ENCODE measurements around the gene SRA1. TPM values are rescaled to one million over a fixed set of nuclear protein-coding genes. Genes with fewer than 3 reads are reported as not detected.

SRA1 gene
- total RNA-seq, 2 experiments from 2014 or later, result 18.8 to 24.5 TPM

DNA sequence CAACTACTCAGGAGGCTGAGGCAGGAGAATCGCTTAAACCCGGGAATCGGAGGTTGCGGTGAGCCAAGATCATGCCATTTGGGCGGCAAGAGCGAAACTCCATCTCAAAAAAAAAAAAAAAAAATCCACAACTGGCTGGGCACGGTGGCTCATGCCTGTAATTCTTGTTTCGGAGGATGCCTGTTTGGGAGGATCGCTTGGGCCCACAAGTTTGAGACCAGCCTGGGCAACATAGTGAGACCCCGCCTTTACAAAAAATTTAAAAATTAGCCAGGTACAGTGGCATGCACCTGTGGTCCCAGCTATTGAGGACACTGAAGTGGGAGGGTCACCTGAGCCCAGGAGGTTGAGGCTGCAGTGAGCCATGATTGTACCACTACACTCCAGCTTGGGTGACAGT is 11.7 kb downstream of the SRA1 start:
- Histone ChIP-seq H3K4me1 (ENCODE audit: insufficient read depth, low read length, poor library complexity, severe bottlenecking) (peaks cover 14% of the 10 kb centered on the region), H4K20me1 (ENCODE audit: insufficient read depth, low read length) (no peaks in the 10 kb centered on the region), H3K4me3 (ENCODE audit: low read depth, low read length, poor library complexity, severe bottlenecking) (no peak overlapping the region), H3K4me2 (ENCODE audit: low read length) (no peak overlapping the region), H3K9me3 (ENCODE audit: low read length) (no peaks in the 10 kb centered on the region), H2AFZ (ENCODE audit: low read length) (no peak overlapping the region), H3K27ac (ENCODE audit: low read depth, low read length, poor library complexity, severe bottlenecking) (no peak overlapping the region), H3K79me2 (ENCODE audit: insufficient read depth, low read depth, low read length) (no peaks in the 10 kb centered on the region), H3K36me3 (ENCODE audit: insufficient read depth, low read length) (peaks cover 76% of the 10 kb centered on the region), H3K9me2 (ENCODE audit: insufficient read depth, low read length) (no peaks in the 10 kb centered on the region)
- POLR2A ChIA-PET, result interaction anchor here (1.3 kb wide), 1 partner anchor 13 kb away, joined by 4 read pairs; no protein-coding TSS in a partner anchor
- CTCF ChIA-PET (ENCODE audit: unreplicated experiment), result no interaction called here
- intact Hi-C loops (cut with micrococcal nuclease; ENCODE audit: unreplicated experiment), result no loop called here
- no peak for DNase-seq (ENCODE audit: low spot score)
- BruUV-seq (replicated peaks), result no TSS peak
- TF ChIP-seq EZH2phosphoT487 (IDR thresholded peaks at IDR 0.05; ENCODE audit: borderline replicate concordance, low read depth, low read length), result no peak

DNA sequence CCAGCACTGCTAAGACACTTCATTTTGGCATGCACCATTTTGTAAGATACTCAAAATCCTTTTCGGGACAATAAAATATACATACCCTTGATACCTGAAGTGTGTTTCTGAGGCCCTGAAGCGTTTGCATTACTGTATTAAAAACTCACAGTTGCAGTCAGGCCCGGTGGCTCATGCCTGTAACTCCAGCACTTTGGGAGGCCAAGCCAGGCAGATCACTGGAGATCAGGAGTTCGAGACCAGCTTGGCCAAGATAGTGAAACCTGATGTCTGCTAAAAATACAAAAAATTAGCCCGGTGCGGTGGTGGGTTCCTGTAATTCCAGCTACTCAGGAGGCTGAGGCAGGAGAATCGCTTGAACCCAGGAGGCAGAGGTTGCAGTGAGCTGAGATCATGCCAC is 12.3 kb downstream of the SRA1 start:
- Histone ChIP-seq H2AFZ (ENCODE audit: low read length) (no peak overlapping the region), H3K9me3 (ENCODE audit: low read length) (no peaks in the 10 kb centered on the region), H3K4me1 (ENCODE audit: insufficient read depth, low read length, poor library complexity, severe bottlenecking) (peaks cover 14% of the 10 kb centered on the region), H3K4me2 (ENCODE audit: low read length) (no peak overlapping the region), H3K36me3 (ENCODE audit: insufficient read depth, low read length) (peaks cover 76% of the 10 kb centered on the region), H3K9me2 (ENCODE audit: insufficient read depth, low read length) (no peaks in the 10 kb centered on the region), H3K79me2 (ENCODE audit: insufficient read depth, low read depth, low read length) (no peaks in the 10 kb centered on the region), H3K27ac (ENCODE audit: low read depth, low read length, poor library complexity, severe bottlenecking) (no peak overlapping the region), H3K4me3 (ENCODE audit: low read depth, low read length, poor library complexity, severe bottlenecking) (no peak overlapping the region), H4K20me1 (ENCODE audit: insufficient read depth, low read length) (no peaks in the 10 kb centered on the region)
- BruUV-seq (replicated peaks), result no TSS peak
- ChIA-PET CTCF (ENCODE audit: unreplicated experiment) (no interaction called here), POLR2A (interaction anchor here (0.7 to 1.3 kb wide), 2 partner anchors 12 to 173 kb away, joined by 3 to 4 read pairs; no protein-coding TSS in a partner anchor)
- intact Hi-C loops (cut with micrococcal nuclease; ENCODE audit: unreplicated experiment), result no loop called here
- TF ChIP-seq EZH2phosphoT487 (IDR thresholded peaks at IDR 0.05; ENCODE audit: borderline replicate concordance, low read depth, low read length), result no peak
- TF ChIP-seq, protein P1, sequence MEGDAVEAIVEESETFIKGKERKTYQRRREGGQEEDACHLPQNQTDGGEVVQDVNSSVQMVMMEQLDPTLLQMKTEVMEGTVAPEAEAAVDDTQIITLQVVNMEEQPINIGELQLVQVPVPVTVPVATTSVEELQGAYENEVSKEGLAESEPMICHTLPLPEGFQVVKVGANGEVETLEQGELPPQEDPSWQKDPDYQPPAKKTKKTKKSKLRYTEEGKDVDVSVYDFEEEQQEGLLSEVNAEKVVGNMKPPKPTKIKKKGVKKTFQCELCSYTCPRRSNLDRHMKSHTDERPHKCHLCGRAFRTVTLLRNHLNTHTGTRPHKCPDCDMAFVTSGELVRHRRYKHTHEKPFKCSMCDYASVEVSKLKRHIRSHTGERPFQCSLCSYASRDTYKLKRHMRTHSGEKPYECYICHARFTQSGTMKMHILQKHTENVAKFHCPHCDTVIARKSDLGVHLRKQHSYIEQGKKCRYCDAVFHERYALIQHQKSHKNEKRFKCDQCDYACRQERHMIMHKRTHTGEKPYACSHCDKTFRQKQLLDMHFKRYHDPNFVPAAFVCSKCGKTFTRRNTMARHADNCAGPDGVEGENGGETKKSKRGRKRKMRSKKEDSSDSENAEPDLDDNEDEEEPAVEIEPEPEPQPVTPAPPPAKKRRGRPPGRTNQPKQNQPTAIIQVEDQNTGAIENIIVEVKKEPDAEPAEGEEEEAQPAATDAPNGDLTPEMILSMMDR (conservative IDR thresholded peaks at IDR 0.05; ENCODE audit: low read length), result no peak
- DNase-seq (ENCODE audit: low spot score), result no peak

DNA sequence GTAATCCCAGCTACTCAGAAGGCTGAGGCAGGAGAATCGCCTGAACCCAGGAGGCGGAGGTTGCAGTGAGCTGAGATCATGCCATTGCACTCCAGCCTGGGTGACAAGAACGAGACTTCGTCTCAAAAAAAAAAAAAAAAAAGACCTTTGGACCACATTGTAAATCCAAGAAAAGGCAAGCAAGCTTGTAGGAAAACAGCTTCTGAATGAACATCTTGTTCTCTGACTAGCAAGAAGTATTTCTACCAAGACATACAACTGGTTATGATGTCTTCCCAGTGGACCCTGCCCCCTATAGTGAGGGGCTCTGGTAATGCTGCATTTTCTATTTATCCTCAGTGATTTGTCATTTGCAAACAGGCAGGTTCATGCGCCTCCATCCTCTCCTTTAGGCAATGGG is 14.3 kb downstream of the SRA1 start:
- Histone ChIP-seq H4K20me1 (ENCODE audit: insufficient read depth, low read length) (no peaks in the 10 kb centered on the region), H2AFZ (ENCODE audit: low read length) (no peak overlapping the region), H3K9me2 (ENCODE audit: insufficient read depth, low read length) (no peaks in the 10 kb centered on the region), H3K4me2 (ENCODE audit: low read length) (no peak overlapping the region), H3K4me1 (ENCODE audit: insufficient read depth, low read length, poor library complexity, severe bottlenecking) (peaks cover 11% of the 10 kb centered on the region), H3K27ac (ENCODE audit: low read depth, low read length, poor library complexity, severe bottlenecking) (no peak overlapping the region), H3K4me3 (ENCODE audit: low read depth, low read length, poor library complexity, severe bottlenecking) (no peak overlapping the region), H3K79me2 (ENCODE audit: insufficient read depth, low read depth, low read length) (no peaks in the 10 kb centered on the region), H3K9me3 (ENCODE audit: low read length) (no peaks in the 10 kb centered on the region), H3K36me3 (ENCODE audit: insufficient read depth, low read length) (peaks cover 75% of the 10 kb centered on the region)
- POLR2A ChIA-PET, result interaction anchor here (0.6 to 0.9 kb wide), 2 partner anchors 16 to 22 kb away, joined by 3 read pairs; no protein-coding TSS in a partner anchor
- CTCF ChIA-PET (ENCODE audit: unreplicated experiment), result no interaction called here
- DNase-seq (ENCODE audit: low spot score), result no peak
- intact Hi-C loops (cut with micrococcal nuclease; ENCODE audit: unreplicated experiment), result no loop called here
- no peak for TF ChIP-seq EZH2phosphoT487 (IDR thresholded peaks at IDR 0.05; ENCODE audit: borderline replicate concordance, low read depth, low read length)
- TF ChIP-seq, protein P1 (conservative IDR thresholded peaks at IDR 0.05; ENCODE audit: low read length), result no peak
- no TSS peak for BruUV-seq (replicated peaks)
